Epithelial cell of proximal tubule (primary cell): ENCODE measurements around the gene IFITM10. TPM values are rescaled to one million over a fixed set of nuclear protein-coding genes. Genes with fewer than 3 reads are reported as not detected.

Source experiments
- DNase-seq: peaks from one replicate; pipeline ENCODE4 v3.0.0-alpha.2; 2011; ENCODE audit warnings: low read depth
- H3K4me3 ChIP-seq: 2 replicates; pipeline ENCODE4 v1.5.1; 2011; ENCODE audit warnings: low read depth, mild to moderate bottlenecking, low read length
- CTCF ChIP-seq: conservative IDR thresholded peaks from 2 replicates; pipeline ENCODE4 v1.5.1; 2012; ENCODE audit warnings: low read depth, mild to moderate bottlenecking, low read length
- total RNA-seq: library from RNA; depleted of rRNA; stranded (reverse); fragments of >200 nt; gene quantifications from 2 replicates; pipeline ENCODE4 v1.2.3, GENCODE V29; 2015

IFITM10 gene
- total RNA-seq, 1 donor from 2014 or later, result not detected

DNA sequence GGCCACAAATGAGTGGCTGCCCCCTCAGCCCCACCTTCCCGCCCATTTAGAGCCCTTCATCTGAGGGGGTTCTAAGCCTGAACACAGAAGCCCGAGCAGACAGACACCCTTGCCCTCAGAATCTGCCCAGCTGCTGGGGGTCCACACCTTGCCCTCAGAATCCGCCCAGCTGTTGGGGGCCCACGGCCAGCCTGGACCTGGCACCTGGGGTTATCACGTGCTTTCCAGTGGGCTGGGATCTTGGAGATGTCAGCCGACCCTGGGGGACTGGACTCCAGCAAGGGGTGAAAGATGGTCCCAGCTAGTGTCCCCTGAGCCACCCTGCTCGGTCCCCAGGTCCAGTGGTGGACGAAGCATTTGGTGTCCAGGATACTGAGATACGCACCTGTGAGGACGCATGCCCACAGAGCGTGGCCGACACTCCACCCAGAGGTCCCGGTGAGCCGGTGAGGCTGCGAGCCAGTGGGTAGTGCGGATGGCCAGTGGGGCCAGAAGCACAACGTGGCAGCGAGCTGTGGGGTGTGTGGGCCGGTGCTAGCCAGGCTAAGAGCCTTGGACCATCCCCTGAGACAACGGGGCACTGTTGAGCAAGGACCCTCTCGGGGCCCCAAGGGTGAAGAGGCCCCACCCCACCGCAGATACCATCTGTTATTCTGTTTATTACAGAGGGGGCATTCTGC is 16.5 kb upstream of the IFITM10 start:
- H3K4me3 ChIP-seq, result no peak overlapping the region
- no peak for TF ChIP-seq CTCF
- no peak for DNase-seq

DNA sequence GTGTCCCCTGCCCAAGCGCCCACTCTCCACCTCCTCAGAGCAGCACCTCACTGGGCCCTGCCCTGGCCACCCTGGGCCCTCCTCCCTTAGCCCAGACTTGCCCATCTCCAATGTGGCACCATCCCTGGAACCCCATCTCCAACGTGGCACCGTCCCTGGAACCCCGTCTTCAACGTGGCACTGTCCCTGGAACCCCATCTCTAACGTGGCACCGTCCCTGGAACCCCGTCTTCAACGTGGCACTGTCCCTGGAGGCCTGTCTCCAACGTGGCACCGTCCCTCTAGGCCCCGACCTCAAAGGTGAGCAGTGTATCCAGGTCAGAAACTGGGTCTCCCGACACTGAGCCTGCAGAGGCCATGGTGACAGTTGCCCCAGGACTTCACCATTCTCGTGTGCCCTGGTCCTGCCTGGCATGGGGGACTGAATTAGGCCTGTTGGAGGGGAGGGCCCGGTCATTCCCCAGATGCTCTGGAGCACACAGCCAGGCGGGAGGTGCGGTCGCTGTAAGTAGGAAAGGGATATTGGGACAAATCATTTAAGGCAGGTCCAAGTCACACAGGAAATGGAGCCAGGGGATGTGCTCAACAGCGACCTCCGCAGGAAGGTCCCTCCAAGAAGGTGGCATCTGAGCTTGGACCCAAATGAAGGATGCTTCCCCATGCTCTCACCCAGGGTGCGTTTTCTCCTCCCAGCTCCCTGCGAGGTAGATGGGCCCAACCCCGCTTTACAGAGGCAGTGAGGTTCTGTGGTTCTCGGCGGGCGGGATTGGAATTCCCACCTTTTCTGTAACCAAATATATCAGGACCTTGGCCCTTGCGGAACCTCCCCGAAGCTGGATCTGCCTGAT is 15.7 kb upstream of the IFITM10 start:
- peak; percentile 24 for TF ChIP-seq CTCF
- DNase-seq, result no peak
- no peak overlapping the region for H3K4me3 ChIP-seq

DNA sequence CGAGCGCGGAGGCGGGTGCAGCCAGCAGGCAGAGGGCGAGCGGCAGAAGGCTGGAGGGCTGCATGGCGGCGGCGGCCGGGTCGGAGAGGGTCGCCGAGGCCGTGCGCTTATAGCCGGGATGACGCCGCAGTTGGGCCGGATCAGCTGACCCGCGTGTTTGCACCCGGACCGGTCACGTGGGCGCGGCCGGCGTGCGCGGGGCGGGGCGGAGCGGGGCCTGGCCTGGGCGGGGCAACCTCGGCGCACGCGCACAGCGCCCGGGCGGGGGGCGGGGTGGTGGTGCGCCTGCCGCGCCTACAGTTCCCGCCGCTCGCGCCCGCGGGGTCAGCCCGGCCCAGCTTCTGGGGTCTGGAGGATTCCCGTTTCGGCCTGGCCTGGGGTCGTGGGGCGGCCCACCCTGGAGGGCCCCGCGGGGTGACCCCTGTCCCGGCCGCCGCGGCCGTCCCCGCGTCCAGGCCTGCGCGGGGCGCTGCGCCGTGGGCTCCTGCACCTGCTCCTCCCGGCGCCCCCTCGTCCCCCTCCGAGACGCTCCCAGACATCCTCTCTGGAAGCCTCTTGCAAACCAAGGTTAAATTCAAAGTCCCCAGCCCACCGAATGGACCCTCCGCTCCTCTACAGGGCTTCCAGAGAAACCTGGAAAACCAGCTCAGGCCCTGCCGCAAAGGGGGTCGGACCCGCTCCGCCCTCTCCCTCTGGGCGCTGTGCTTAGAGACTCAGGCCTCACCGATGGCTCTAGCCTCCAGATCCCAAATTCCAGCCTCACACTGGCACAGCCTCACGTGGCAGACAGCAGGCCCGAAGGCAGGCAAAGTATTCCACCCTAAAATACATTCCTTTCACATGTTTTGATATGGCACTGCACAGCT is 13.6 kb upstream of the IFITM10 start, which contains the start of gene CTSD:
Gene CTSD, minus strand, starts transcription at position 132 of the 866 bp plus-strand sequence. Its CDS starts 68 bp downstream, at position 64.
- no peak for DNase-seq
- no peak for TF ChIP-seq CTCF
- peak within 1 kb of the TSS; percentile 81 for H3K4me3 ChIP-seq

GRCh38 chr11:1763336-1763795 is 13.0 kb upstream of the IFITM10 start:
- no peak for DNase-seq
- H3K4me3 ChIP-seq, result peak overlapping the region; percentile 81
- no peak for TF ChIP-seq CTCF

- no peak for TF ChIP-seq CTCF
- peak; percentile 29 for DNase-seq
- peak overlapping the region; percentile 81 for H3K4me3 ChIP-seq
These were observed 12.3 kb upstream of the IFITM10 start for GRCh38 chr11:1762537-1763302.
